OCI-LY1 (cell line): ENCODE data around the gene MAPRE3.

Experiments used
- H2AFZ ChIP-seq: fragments of 200-600 bp; sonication (generic), shearing (Covaris generic); 2 replicates; pipeline ENCODE4 v1.6.0; 2014; ENCODE audit warnings: antibody characterized with exemption, mild to moderate bottlenecking, low read length
- H3F3A ChIP-seq: fragments of 200-600 bp; sonication (generic), shearing (Covaris generic); 2 replicates; pipeline ENCODE4 v1.6.0; 2014; ENCODE audit warnings: mild to moderate bottlenecking, antibody characterized with exemption, low read length, moderate library complexity; ENCODE audit not compliant: insufficient read depth
- H3K27ac ChIP-seq: fragments of 200-600 bp; sonication (generic); 2 replicates; pipeline ENCODE4 v1.5.1; 2014; ENCODE audit warnings: low read length, mixed run types, mild to moderate bottlenecking, low read depth; ENCODE audit not compliant: poor library complexity, severe bottlenecking
- H3K27me3 ChIP-seq: fragments of 200-600 bp; sonication (generic); 2 replicates; pipeline ENCODE4 v1.6.0; 2014; ENCODE audit warnings: antibody characterized with exemption, mild to moderate bottlenecking, low read length, moderate library complexity; ENCODE audit not compliant: insufficient read depth
- H3K36me3 ChIP-seq: fragments of 200-600 bp; sonication (generic); 2 replicates; pipeline ENCODE4 v1.6.1; 2014; ENCODE audit warnings: mild to moderate bottlenecking, antibody characterized with exemption, low read length, moderate library complexity, mixed read lengths; ENCODE audit not compliant: insufficient read depth
- H3K4me1 ChIP-seq: fragments of 200-600 bp; sonication (generic); 2 replicates; pipeline ENCODE4 v1.5.1; 2014; ENCODE audit warnings: mild to moderate bottlenecking, low read length, moderate library complexity; ENCODE audit not compliant: insufficient read depth, severe bottlenecking
- H3K4me2 ChIP-seq: fragments of 200-600 bp; sonication (generic), shearing (Covaris generic); 2 replicates; pipeline ENCODE4 v1.6.1; 2014; ENCODE audit warnings: low read length
- H3K4me3 ChIP-seq: fragments of 200-600 bp; sonication (generic); 2 replicates; pipeline ENCODE4 v1.5.1; 2014; ENCODE audit warnings: low read length, low read depth, mild to moderate bottlenecking, mixed read lengths; ENCODE audit not compliant: poor library complexity, severe bottlenecking
- H3K79me2 ChIP-seq: fragments of 200-600 bp; shearing (Covaris generic); 2 replicates; pipeline ENCODE4 v1.6.1; 2016; ENCODE audit warnings: mixed run types, low read length, mixed read lengths; ENCODE audit not compliant: insufficient read depth
- H3K9ac ChIP-seq: fragments of 200-600 bp; sonication (generic), shearing (Covaris generic); 2 replicates; pipeline ENCODE4 v1.6.1; 2014; ENCODE audit warnings: mild to moderate bottlenecking, low read length, mixed read lengths
- H3K9me2 ChIP-seq: fragments of 200-600 bp; sonication (generic), shearing (Covaris generic); 2 replicates; pipeline ENCODE4 v1.6.1; 2014; ENCODE audit warnings: low read depth, mild to moderate bottlenecking, low read length, mixed read lengths
- H3K9me3 ChIP-seq: fragments of 200-600 bp; shearing (Covaris generic); 2 replicates; pipeline ENCODE4 v1.6.1; 2014; ENCODE audit warnings: low read length, mixed read lengths
- H4K20me1 ChIP-seq: fragments of 200-600 bp; sonication (generic), shearing (Covaris generic); 2 replicates; pipeline ENCODE4 v1.6.0; 2016; ENCODE audit warnings: mild to moderate bottlenecking, low read length; ENCODE audit not compliant: insufficient read depth
- EZH2 ChIP-seq: fragments of 200-600 bp; sonication (generic), shearing (Covaris generic); IDR thresholded peaks from 2 replicates; pipeline ENCODE4 v1.8.0; 2017; ENCODE audit warnings: borderline replicate concordance, mixed run types, mild to moderate bottlenecking, antibody characterized with exemption, low read length, moderate library complexity, mixed read lengths
- TF ChIP-seq, protein P1 (sequence below): fragments of 200-600 bp; sonication (generic), shearing (Covaris generic); IDR thresholded peaks from 2 replicates; pipeline ENCODE4 v1.5.1; 2017; ENCODE audit warnings: mild to moderate bottlenecking, antibody characterized with exemption, low read length, moderate library complexity, mixed read lengths

Gene MAPRE3

GRCh38 chr2:27071277-27071989 lies 101.0 kb downstream of the MAPRE3 start, which contains the start of gene OST4:
TSS of gene OST4 (minus strand) at chr2:27071654.
- Histone ChIP-seq H3K9me2 (no peaks in the 10 kb centered on the region), H3K9me3 (no peaks in the 10 kb centered on the region), H3K79me2 (peaks cover 13% of the 10 kb centered on the region; the same call in 1 of the 2 replicates), H4K20me1 (no peaks in the 10 kb centered on the region), H3K4me1 (peaks cover 48% of the 10 kb centered on the region), H3K27ac (peak within 1 kb of the TSS; percentile 29), H3K9ac (peak within 1 kb of the TSS; percentile 88), H3F3A (no peaks in the 10 kb centered on the region), H2AFZ (no peak within 1 kb of the TSS), H3K4me3 (peak within 1 kb of the TSS; percentile 97), H3K4me2 (peak within 1 kb of the TSS; percentile 90), H3K27me3 (no peaks in the 10 kb centered on the region), H3K36me3 (peaks cover 34% of the 10 kb centered on the region; the same call in 1 of the 2 replicates)
- TF ChIP-seq, protein P1, sequence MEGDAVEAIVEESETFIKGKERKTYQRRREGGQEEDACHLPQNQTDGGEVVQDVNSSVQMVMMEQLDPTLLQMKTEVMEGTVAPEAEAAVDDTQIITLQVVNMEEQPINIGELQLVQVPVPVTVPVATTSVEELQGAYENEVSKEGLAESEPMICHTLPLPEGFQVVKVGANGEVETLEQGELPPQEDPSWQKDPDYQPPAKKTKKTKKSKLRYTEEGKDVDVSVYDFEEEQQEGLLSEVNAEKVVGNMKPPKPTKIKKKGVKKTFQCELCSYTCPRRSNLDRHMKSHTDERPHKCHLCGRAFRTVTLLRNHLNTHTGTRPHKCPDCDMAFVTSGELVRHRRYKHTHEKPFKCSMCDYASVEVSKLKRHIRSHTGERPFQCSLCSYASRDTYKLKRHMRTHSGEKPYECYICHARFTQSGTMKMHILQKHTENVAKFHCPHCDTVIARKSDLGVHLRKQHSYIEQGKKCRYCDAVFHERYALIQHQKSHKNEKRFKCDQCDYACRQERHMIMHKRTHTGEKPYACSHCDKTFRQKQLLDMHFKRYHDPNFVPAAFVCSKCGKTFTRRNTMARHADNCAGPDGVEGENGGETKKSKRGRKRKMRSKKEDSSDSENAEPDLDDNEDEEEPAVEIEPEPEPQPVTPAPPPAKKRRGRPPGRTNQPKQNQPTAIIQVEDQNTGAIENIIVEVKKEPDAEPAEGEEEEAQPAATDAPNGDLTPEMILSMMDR: no peak
- TF ChIP-seq EZH2: no peak

GRCh38 chr2:27071990-27072830 lies 101.8 kb downstream of the MAPRE3 start:
- H3K9me2 ChIP-seq: no peaks in the 10 kb centered on the region
- peak overlapping the region; percentile 29 for H3K27ac ChIP-seq
- H3F3A ChIP-seq: no peaks in the 10 kb centered on the region
- peak overlapping the region; percentile 81 for H3K4me2 ChIP-seq
- H3K4me3 ChIP-seq: peak overlapping the region; percentile 97
- no peaks in the 10 kb centered on the region for H4K20me1 ChIP-seq
- H3K9ac ChIP-seq: peak overlapping the region; percentile 51
- no peak for TF ChIP-seq EZH2
- TF ChIP-seq, protein P1: no peak
- H2AFZ ChIP-seq: no peak overlapping the region
- H3K36me3 ChIP-seq: peaks cover 32% of the 10 kb centered on the region; the same call in 1 of the 2 replicates
- no peaks in the 10 kb centered on the region for H3K9me3 ChIP-seq
- H3K4me1 ChIP-seq: peaks cover 48% of the 10 kb centered on the region
- H3K79me2 ChIP-seq: peaks cover 13% of the 10 kb centered on the region; the same call in 1 of the 2 replicates
- no peaks in the 10 kb centered on the region for H3K27me3 ChIP-seq

DNA sequence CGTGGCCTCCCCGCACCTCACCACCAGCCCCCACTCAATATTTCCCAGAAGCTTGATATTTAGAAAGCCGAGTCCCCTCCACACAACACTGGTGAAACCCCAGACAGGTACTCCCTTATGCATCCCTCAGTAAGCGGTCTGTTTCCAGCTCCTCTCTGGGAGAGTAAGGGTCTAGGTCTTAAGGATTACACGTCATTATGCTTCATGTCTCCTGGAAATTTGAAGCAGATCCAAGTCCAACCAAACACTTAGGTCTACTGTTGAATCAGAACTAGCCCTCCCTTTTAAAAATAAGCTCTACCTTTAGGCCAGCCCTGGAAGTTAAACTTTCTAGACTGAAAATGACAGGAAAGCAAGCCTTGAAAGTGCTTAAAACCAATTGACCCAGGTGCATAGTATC lies 102.5 kb downstream of the MAPRE3 start:
- H3K27me3 ChIP-seq: no peaks in the 10 kb centered on the region
- no peaks in the 10 kb centered on the region for H3F3A ChIP-seq
- H3K27ac ChIP-seq: no peak overlapping the region
- TF ChIP-seq, protein P1: no peak
- no peak for TF ChIP-seq EZH2
- peaks cover 13% of the 10 kb centered on the region; the same call in 1 of the 2 replicates for H3K79me2 ChIP-seq
- no peak overlapping the region for H3K9ac ChIP-seq
- peaks cover 52% of the 10 kb centered on the region for H3K4me1 ChIP-seq
- no peak overlapping the region for H2AFZ ChIP-seq
- H3K4me3 ChIP-seq: no peak overlapping the region
- H3K4me2 ChIP-seq: peak overlapping the region; percentile 81; the same call in 1 of the 2 replicates
- H3K36me3 ChIP-seq: peaks cover 25% of the 10 kb centered on the region; the same call in 1 of the 2 replicates
- H3K9me3 ChIP-seq: no peaks in the 10 kb centered on the region
- H4K20me1 ChIP-seq: no peaks in the 10 kb centered on the region
- no peaks in the 10 kb centered on the region for H3K9me2 ChIP-seq
